WERI-Rb-1 (cell line): ENCODE results near the gene HASPIN.

Experiments used
- DNase-seq: peaks from one replicate; pipeline ENCODE4 v3.0.0-alpha.2; 2020
- H3K27ac ChIP-seq: fragments of 250-450 bp; sonication (Bioruptor Pico); 2 replicates; pipeline ENCODE4 v1.5.1; 2020; ENCODE audit warnings: mild to moderate bottlenecking, moderate library complexity
- H3K27me3 ChIP-seq: fragments of 250-450 bp; sonication (Bioruptor Pico); 2 replicates; pipeline ENCODE4 v1.5.1; 2021; ENCODE audit warnings: mild to moderate bottlenecking, low read depth, moderate library complexity; ENCODE audit not compliant: insufficient read depth, severe bottlenecking
- H3K36me3 ChIP-seq: fragments of 250-450 bp; sonication (Bioruptor Pico); 2 replicates; pipeline ENCODE4 v1.5.1; 2020; ENCODE audit warnings: mild to moderate bottlenecking, moderate library complexity
- H3K4me3 ChIP-seq: 2 replicates; pipeline ENCODE4 v1.5.1; 2011; ENCODE audit warnings: low read depth, mild to moderate bottlenecking, control low read depth, low read length
- H3K9me3 ChIP-seq: fragments of 250-450 bp; sonication (Bioruptor Pico); 2 replicates; pipeline ENCODE4 v1.5.1; 2021; ENCODE audit warnings: mild to moderate bottlenecking, moderate library complexity; ENCODE audit not compliant: severe bottlenecking
- TF ChIP-seq, protein P1 (sequence below): IDR thresholded peaks from 2 replicates; pipeline ENCODE4 v1.5.1; 2011; ENCODE audit warnings: low read depth, mild to moderate bottlenecking, control low read depth, inconsistent platforms, low read length

Gene HASPIN

DNA sequence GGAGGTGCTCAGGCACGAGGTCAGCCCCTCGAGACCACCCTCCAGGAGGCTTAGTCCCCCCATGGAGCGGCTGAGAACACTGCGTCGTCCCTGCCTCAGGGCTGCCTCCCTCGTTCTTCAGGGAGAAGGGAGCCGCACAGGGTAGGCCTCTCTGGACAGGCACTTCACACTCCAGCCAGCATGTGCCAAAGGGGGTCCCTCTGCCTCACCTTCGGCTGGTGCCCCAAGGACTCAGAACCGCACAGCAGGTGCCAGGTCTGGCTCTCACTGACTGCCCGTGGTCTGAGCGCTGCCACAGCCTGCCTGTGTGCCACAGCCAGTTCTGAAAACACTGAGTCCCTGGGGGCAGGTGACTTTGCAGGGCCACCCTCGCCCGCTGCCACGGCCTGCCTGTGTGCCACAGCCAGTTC, 34.8 kb upstream of the HASPIN start:
- Histone ChIP-seq H3K27me3 (no peaks in the 10 kb centered on the region), H3K27ac (no peak overlapping the region), H3K9me3 (no peaks in the 10 kb centered on the region), H3K4me3 (no peak overlapping the region), H3K36me3 (no peaks in the 10 kb centered on the region)
- no peak for DNase-seq
- TF ChIP-seq, protein P1, sequence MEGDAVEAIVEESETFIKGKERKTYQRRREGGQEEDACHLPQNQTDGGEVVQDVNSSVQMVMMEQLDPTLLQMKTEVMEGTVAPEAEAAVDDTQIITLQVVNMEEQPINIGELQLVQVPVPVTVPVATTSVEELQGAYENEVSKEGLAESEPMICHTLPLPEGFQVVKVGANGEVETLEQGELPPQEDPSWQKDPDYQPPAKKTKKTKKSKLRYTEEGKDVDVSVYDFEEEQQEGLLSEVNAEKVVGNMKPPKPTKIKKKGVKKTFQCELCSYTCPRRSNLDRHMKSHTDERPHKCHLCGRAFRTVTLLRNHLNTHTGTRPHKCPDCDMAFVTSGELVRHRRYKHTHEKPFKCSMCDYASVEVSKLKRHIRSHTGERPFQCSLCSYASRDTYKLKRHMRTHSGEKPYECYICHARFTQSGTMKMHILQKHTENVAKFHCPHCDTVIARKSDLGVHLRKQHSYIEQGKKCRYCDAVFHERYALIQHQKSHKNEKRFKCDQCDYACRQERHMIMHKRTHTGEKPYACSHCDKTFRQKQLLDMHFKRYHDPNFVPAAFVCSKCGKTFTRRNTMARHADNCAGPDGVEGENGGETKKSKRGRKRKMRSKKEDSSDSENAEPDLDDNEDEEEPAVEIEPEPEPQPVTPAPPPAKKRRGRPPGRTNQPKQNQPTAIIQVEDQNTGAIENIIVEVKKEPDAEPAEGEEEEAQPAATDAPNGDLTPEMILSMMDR = no peak

DNA sequence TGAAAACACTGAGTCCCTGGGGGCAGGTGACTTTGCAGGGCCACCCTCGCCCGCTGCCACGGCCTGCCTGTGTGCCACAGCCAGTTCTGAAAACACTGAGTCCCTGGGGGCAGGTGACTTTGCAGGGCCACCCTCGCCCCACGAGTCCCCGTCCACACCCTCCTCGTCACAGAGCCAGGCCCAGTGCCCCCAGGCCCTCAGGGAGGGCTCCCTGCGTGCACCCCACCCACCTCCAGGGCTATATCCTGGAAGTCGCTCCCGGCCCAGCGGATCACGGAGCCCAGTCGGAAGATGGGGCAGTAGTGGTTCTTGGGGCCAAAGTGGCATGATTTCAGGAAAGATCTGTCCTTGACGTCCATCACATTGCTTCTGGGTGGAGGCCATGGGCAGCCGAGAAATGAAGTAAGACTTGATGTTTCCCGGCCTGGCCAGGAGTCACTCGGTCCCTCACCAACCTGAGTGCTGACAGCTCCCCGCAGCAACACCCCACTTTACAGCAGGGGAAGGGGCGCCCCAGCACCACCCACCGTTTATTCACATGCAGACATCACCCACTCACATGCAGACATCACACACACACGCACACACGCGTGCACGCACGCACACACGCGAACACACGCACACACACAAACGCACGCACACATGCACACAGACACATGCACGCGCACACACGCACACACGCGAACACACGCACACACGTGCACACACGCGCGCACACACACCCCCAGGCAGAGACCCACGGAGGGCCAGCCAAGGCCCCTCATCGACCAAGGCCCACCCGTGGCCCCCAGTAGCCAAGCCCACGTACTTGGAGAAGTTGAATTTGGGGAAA, 34.2 kb upstream of the HASPIN start:
- H3K9me3 ChIP-seq = no peaks in the 10 kb centered on the region
- TF ChIP-seq, protein P1 = no peak
- DNase-seq = no peak
- no peaks in the 10 kb centered on the region for H3K36me3 ChIP-seq
- no peak overlapping the region for H3K4me3 ChIP-seq
- H3K27ac ChIP-seq = no peak overlapping the region
- no peaks in the 10 kb centered on the region for H3K27me3 ChIP-seq

DNA sequence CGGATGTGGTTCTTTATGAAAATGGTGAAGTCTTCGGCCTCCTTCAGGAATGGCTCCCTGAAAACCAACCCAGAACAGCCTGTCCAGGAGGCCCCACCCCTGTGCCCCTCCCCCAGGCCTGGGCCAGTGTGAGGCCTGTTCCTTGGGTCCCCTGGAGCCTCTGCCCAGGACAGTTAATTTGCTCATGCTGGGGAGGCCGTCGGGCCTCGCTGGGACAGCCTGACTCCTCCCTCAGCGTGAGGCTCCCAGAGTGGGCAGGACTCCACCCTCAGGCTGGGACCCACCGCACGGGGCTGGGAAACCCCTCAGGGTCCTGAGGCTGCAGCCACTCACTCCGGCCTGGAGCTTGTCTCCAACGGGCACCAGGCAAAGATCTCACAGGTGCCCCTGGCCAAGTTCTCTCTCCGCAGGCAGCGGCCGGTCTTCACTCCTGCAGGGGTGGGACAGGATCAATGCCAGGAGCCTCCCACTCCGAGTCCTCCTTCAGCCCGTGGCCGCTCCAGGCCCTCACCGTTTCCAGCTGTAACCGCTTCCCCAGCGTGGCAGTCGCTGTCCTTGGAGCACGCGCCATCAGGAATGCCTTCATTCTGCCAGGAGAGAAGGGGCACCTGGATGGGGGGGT, 33.5 kb upstream of the HASPIN start:
- TF ChIP-seq, protein P1 = no peak
- no peaks in the 10 kb centered on the region for H3K9me3 ChIP-seq
- DNase-seq = no peak
- H3K27me3 ChIP-seq = no peaks in the 10 kb centered on the region
- H3K36me3 ChIP-seq = no peaks in the 10 kb centered on the region
- H3K4me3 ChIP-seq = no peak overlapping the region
- H3K27ac ChIP-seq = no peak overlapping the region

DNA sequence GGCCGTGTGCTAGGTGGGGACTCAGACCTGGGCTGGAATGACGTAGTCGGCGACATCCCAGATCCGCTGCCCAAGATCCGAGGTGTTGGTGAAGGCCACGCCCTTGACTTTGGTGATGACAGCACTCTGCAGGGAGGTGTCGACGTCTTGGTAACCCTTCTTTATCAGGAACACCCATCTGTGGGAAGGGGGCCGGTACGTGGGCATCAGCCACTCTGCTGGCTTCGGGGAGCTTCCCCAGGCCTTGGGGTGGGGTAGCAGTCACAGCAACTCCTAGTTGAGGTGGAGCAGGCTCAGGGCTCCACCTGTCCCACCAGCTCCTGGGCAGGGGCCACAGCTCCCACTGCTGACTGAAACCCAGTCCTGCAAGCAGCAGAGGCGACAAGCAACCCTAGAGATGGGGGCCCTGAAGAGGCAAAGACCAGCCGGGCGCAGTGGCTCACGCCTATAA, 32.1 kb upstream of the HASPIN start:
- TF ChIP-seq, protein P1 = peak; percentile 61
- no peaks in the 10 kb centered on the region for H3K27me3 ChIP-seq
- peak; percentile 25 for DNase-seq
- no peaks in the 10 kb centered on the region for H3K9me3 ChIP-seq
- no peaks in the 10 kb centered on the region for H3K36me3 ChIP-seq
- H3K4me3 ChIP-seq = no peak overlapping the region
- no peak overlapping the region for H3K27ac ChIP-seq

DNA sequence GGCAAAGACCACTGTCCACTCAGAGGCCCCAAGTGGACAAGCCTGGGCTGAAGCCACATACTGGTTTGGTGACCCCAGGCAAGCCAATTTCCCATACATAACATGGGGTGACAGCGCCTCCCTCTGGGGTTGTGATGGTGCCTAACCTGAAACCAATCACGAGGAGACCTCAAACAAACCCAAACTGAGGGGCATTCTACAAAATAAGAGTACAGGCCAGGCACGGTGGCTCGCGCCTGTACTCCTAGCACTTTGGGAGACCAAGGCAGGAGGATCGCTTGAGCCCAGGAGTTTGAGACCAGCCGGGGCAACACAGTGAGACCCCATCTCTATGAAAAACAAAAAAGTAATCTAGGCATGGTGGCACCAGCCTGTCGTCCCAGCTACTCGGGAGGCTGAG, 31.4 kb upstream of the HASPIN start:
- no peaks in the 10 kb centered on the region for H3K9me3 ChIP-seq
- DNase-seq = no peak
- H3K27ac ChIP-seq = no peak overlapping the region
- TF ChIP-seq, protein P1 = peak; percentile 37; the same call in 1 of the 2 replicates
- no peaks in the 10 kb centered on the region for H3K27me3 ChIP-seq
- H3K36me3 ChIP-seq = no peaks in the 10 kb centered on the region
- no peak overlapping the region for H3K4me3 ChIP-seq
